Measurements from ENCODE around the gene MCU.
"Not testable (repeated sequence)": the region's sequence is repeated elsewhere in the genome, so short reads cannot be mapped to it uniquely, and the experiment has no call there.

DNA sequence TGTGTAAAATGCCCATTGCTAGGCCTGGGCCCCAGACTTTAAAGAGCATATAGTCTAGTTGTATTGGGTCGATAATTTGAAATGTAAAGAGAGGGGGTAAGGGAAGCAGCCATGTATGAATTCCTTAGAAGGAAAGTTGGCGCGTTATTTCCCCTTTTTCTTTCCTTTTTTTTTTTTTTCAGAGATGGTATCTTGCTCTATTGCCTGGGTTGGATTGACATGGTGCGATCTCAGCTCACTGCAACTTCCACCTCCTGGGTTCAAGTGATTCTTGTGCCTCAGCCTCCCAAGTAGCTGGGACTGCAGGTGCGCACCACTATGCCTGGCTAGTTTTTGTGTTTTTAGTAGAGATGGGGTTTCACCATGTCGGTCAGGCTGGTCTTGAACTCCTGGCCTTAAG is 45.4 kb downstream of the MCU start:
- TF ChIP-seq, protein P1, sequence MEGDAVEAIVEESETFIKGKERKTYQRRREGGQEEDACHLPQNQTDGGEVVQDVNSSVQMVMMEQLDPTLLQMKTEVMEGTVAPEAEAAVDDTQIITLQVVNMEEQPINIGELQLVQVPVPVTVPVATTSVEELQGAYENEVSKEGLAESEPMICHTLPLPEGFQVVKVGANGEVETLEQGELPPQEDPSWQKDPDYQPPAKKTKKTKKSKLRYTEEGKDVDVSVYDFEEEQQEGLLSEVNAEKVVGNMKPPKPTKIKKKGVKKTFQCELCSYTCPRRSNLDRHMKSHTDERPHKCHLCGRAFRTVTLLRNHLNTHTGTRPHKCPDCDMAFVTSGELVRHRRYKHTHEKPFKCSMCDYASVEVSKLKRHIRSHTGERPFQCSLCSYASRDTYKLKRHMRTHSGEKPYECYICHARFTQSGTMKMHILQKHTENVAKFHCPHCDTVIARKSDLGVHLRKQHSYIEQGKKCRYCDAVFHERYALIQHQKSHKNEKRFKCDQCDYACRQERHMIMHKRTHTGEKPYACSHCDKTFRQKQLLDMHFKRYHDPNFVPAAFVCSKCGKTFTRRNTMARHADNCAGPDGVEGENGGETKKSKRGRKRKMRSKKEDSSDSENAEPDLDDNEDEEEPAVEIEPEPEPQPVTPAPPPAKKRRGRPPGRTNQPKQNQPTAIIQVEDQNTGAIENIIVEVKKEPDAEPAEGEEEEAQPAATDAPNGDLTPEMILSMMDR (IDR thresholded peaks at IDR 0.05) = not testable (repeated sequence)
- not testable (repeated sequence) for TF ChIP-seq POLR2A (IDR thresholded peaks at IDR 0.05)

Data from body of pancreas (tissue), 4 donors.